Jurkat, Clone E6-1 (cell line): ENCODE data around the gene USP48.
A peak's percentile ranks its signal among the peaks of the same experiment; 100 is the strongest.
"Not testable (repeated sequence)": the region's sequence is repeated elsewhere in the genome, so short reads cannot be mapped to it uniquely, and the experiment has no call there.

Source experiments
- DNase-seq: peaks from one replicate; pipeline ENCODE4 v3.0.0-alpha.2; 2011; ENCODE audit warnings: low read depth, low spot score
- H3K4me3 ChIP-seq: 2 replicates; pipeline ENCODE4 v1.5.1; 2011; ENCODE audit warnings: mild to moderate bottlenecking, low read length, control low read depth, moderate library complexity

USP48 gene

GRCh38 chr1:21677168-21677567 lies 105.8 kb downstream of the USP48 start:
- no peak for DNase-seq

DNA sequence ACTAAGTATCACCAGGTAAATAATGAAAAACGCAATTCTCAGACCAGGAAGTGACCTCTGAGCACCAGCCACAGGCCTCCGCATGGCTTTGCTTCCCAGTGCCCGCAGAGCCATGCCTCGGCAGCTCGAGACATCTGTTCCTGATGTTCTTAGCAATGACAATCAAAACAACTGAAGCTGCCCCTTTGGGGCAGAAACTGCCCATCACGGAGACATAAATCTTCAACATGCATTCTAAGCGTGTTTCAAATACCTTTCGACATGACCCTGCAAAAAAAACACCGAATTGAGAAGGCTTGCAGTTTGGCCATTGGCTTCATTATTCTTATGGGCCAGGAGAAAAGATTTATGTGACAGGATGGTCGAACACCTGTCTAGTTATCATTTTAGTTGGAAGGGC lies 108.0 kb downstream of the USP48 start:
- no peak for DNase-seq
- no peak overlapping the region for H3K4me3 ChIP-seq

More at GRCh38 chr1:21677168-21677567, 105.8 kb downstream of the USP48 start:
- H3K4me3 ChIP-seq: no peak overlapping the region

DNA sequence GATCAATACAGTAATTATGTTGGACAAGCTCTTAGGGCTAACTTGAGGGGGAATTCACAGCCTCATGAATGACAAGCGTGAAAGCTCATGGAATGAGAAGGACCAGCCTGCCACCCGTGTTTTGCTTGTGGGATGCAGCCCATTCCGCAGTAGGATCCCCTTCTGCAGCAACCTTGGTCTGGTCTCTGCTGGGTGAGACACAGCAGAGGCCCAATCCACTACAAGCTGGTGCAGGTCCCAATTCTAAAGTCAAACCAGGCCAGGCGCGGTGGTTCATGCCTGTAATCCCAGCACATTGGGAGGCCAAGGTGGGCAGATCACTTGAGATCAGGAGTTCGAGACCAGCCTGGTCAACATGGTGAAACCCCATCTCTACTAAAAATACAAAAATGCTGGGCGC lies 109.1 kb downstream of the USP48 start:
- not testable (repeated sequence) for H3K4me3 ChIP-seq, DNase-seq

DNA sequence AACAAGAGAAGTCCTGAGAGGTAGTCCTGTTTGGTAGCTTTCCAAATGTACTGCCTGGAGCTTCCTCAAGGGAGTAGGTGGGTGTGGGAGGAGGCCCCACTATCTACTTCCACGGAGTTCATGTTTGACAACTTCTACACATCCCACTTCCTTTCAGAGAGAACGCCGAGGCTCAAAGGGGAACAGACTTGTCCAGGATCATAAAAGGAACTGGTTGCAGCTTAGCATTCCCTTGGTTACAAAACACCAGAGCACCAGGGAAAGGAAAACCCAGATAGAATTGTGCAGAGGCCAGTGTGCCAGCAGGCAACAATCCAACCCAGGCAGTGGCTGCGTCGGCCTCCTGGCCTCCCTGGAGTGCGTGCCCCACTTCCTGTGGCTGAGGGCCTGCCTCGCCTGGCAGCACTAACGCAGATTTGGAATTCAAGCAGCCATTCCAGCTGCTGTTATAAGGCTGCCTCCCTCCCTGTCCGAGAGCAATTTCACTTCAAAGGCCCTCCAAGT lies 109.6 kb downstream of the USP48 start:
- DNase-seq: no peak
- no peak overlapping the region for H3K4me3 ChIP-seq

- no peak overlapping the region for H3K4me3 ChIP-seq
- no peak for DNase-seq
These were observed 110.3 kb downstream of the USP48 start for GRCh38 chr1:21672478-21673276.

DNA sequence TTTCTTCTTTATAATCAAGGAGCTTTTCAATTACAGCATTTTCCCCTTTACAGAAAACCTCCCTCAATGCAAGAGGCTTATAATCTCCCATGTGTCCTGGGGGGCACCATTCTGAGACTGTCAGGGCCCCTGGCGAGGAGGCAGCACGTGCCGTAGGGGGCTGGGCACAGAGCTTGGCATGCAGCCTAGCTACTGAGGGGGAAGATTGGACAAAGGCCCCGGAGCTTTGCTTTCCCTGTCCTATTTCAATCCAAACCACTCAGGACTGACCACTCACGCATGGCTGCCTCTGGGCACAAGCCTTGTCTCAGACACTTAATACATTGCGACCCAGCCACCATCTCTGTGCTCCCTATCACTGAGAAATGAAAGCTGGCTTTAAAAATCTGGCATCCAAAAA lies 111.0 kb downstream of the USP48 start:
- H3K4me3 ChIP-seq: no peak overlapping the region
- no peak for DNase-seq

DNA sequence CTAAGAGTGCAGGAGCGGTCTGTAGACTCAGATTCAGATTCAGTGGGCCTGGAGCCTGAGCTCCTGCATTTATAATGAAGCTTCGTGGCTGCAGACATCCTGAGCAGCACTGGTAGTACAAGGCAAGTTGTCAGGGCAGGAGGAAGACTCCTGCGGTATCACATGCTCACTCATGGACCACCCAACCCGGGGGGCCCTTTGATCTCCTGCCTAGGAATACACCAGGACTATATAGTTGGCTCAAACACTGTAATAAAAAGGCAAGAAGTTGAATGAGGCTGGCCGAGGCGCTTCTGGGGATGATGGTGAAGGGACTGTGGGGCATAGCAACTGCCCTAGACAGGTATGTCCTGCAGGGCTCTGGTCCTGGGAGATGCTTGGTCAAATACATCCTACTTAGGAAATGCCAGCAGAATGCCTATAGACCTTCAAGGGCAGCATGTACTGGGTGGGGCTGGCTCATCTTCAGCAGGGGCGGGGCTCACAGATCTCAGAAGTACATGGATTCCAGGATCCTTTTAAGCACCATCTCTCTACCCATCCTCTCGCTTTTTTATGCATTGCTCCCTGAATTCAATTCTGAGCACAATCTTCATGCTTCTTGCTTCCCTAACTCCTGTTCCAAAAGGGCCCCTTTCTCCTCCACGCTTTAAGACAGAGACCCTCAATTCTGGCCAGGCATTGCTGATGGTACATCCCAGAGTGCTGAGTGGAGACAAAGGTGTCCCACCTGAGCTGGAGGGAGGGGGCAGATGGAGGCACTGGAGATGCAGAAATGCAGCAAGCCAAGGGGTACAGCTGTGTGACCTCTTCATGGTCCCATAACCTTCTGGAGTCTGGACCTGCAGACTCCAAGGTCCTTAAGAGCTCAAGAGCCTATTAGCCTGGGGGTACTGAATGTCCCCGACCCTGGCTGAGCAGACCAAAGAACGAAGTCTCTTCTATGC lies 111.7 kb downstream of the USP48 start:
- no peak for DNase-seq
- no peak overlapping the region for H3K4me3 ChIP-seq

- DNase-seq: no peak
- peak overlapping the region; percentile 47; the same call in 1 of the 2 replicates for H3K4me3 ChIP-seq
These were observed 112.7 kb downstream of the USP48 start for GRCh38 chr1:21670059-21670881.

DNA sequence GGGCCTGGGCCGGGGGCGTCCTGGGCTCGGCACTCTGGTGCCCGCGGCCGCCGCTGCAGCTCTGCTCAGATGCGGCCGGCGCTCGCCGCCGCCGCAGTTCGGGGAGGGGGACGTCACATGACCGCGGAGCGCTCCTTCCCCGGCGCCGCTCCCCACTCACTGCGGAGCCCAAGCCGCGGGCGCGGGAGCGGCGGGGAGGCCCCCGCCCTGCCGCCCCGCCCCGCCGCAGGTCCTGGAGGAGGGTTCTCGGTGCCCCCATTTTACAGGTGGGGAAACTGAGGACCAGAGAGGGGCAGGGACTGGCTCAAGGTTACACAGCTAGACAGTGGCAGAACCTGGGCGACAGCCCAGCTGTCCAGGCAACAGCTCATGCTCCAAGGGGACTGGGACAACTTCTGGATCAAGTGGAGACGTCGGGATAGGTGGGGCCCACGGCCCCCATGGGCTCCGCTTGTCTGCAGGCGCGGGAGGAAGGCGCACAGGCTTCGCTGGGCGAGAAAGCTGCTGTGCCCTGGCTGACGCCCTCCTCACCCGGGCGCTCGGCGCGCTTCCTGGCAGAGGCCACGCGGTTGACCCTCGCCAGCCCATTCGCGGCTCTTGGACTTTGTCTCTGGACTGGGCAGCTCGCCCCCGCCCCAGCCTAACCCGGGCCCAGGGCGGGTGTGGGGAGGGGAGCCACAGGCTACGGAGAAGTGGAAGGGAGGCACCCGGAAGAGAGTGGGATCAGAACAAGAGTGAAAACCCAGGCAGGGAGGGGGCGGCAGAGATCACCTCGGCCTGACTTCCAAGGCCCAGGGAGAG lies 113.5 kb downstream of the USP48 start, which contains the start of gene RAP1GAP:
Gene RAP1GAP, minus strand, starts transcription at position 100 of the 801 bp plus-strand sequence. CDS start 49,325 bp downstream, outside the sequence.
- H3K4me3 ChIP-seq: peak within 1 kb of the TSS; percentile 47
- no peak for DNase-seq

DNA sequence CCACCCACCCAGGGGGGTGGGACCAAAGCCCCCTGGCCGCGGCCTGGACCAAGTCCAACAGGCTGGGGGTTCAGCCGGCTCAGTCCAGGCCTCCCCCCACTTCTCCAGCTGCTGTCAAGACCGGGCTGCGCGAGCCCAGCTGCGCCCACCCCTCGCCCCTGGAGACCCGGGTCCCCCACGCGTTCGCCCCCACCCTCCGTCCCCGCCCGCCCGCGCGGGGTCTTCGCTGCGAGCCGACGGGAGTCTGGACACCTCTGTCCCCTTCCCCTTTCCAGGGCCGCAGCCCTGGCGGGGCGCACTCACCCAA lies 114.0 kb downstream of the USP48 start:
- DNase-seq: no peak
- H3K4me3 ChIP-seq: peak overlapping the region; percentile 47

- H3K4me3 ChIP-seq: peak overlapping the region; percentile 47
- DNase-seq: no peak
These were observed 114.6 kb downstream of the USP48 start for GRCh38 chr1:21668232-21668950.

DNA sequence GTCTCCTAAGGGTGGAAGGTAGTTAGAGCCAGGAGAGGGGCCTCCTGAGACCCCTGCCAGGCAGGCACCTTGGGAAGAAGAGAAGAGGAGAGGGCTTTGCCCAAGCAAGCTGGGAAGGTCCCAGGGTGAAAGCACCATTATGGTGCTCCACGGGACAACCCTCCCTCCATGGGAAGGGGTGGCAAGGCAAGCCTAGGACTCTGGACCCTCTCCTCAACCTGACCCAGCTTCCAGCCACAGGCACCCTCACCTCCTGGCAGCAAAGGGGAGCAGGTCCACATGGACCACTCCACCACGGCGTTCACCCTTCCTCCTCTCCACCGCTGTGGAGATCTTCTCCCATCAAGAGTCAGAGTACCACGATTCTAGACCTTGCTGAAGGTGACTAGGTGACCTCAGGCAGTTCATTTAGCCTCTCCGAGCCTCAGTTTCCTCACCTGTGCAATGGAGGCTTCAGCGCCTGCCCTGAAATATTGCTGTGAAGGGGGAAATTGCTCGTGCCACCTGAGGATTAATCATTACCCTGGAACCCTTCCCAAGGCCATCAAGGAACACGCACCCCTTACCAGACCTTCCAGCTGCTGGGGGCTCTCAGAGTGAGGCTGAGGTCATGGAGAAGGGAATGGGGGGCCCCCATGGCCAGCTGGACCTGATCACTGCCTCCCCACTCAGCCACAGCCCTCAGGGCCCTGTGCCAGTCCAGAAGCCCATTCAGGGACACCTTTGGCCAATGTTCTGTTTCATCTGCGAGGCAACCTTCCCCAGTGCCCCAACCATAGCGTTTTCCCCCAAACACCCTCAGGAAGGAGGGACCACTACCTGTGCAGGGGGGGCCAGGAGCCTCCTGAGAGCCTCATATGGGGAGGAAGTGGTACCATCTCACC lies 115.4 kb downstream of the USP48 start:
- H3K4me3 ChIP-seq: no peak overlapping the region
- DNase-seq: no peak

- DNase-seq: no peak
These were observed 116.2 kb downstream of the USP48 start for GRCh38 chr1:21666576-21667320.

GRCh38 chr1:21665711-21666575 lies 117.0 kb downstream of the USP48 start:
- H3K4me3 ChIP-seq: no peak overlapping the region
- no peak for DNase-seq

More at GRCh38 chr1:21666576-21667320, 116.2 kb downstream of the USP48 start:
- H3K4me3 ChIP-seq: no peak overlapping the region
